ENCODE measurements around the gene FHOD1. TPM values are rescaled to one million over a fixed set of nuclear protein-coding genes. Genes with fewer than 3 reads are reported as not detected.
A peak's percentile ranks its signal among the peaks of the same experiment; 100 is the strongest.

Gene FHOD1
- polyA plus RNA-seq, 3 donors: 34.4 to 47.7 (median 46.9) TPM

- DNase-seq (ENCODE audit: extremely low read depth in 1 of 11, low read depth in 9 of 11, low spot score in 4 of 11): no peak
Measured at GRCh38 chr16:67201411-67202345, 45.6 kb downstream of the FHOD1 start.

GRCh38 chr16:67200491-67200890 is 46.8 kb downstream of the FHOD1 start:
- no peak for DNase-seq (ENCODE audit: extremely low read depth in 1 of 11, low read depth in 9 of 11, low spot score in 4 of 11)

- DNase-seq (ENCODE audit: extremely low read depth in 1 of 11, low read depth in 9 of 11, low spot score in 4 of 11): no peak
Measured at GRCh38 chr16:67199808-67200198, 47.5 kb downstream of the FHOD1 start.

- no peak for DNase-seq (ENCODE audit: extremely low read depth in 1 of 11, low read depth in 9 of 11, low spot score in 4 of 11)
Measured at GRCh38 chr16:67199011-67199807, 48.1 kb downstream of the FHOD1 start, which contains the start of gene ELMO3. Gene ELMO3 (plus strand): TSS chr16:67199131. CDS start chr16:67199327, 196 bp downstream.

- no peak for DNase-seq (ENCODE audit: extremely low read depth in 1 of 11, low read depth in 9 of 11, low spot score in 4 of 11)
Measured at GRCh38 chr16:67198238-67198734, 49.0 kb downstream of the FHOD1 start.

- DNase-seq (ENCODE audit: extremely low read depth in 1 of 11, low read depth in 9 of 11, low spot score in 4 of 11): no peak
Measured at GRCh38 chr16:67197704-67198103, 49.6 kb downstream of the FHOD1 start.

- no peak for DNase-seq (ENCODE audit: extremely low read depth in 1 of 11, low read depth in 9 of 11, low spot score in 4 of 11)
Measured at GRCh38 chr16:67196881-67197280, 50.4 kb downstream of the FHOD1 start.

GRCh38 chr16:67195676-67196075 is 51.6 kb downstream of the FHOD1 start:
- no peak for DNase-seq (ENCODE audit: extremely low read depth in 1 of 11, low read depth in 9 of 11, low spot score in 4 of 11)

- no peak for DNase-seq (ENCODE audit: extremely low read depth in 1 of 11, low read depth in 9 of 11, low spot score in 4 of 11)
Measured at GRCh38 chr16:67194260-67194659, 53.0 kb downstream of the FHOD1 start.

GRCh38 chr16:67193536-67193935 is 53.7 kb downstream of the FHOD1 start:
- no peak for DNase-seq (ENCODE audit: extremely low read depth in 1 of 11, low read depth in 9 of 11, low spot score in 4 of 11)

GRCh38 chr16:67192781-67193361 is 54.4 kb downstream of the FHOD1 start:
- DNase-seq (ENCODE audit: extremely low read depth in 1 of 11, low read depth in 9 of 11, low spot score in 4 of 11): no peak

- peak in 10 of 11 donors; percentile 79 to 89 (median 84) for DNase-seq (ENCODE audit: extremely low read depth in 1 of 11, low read depth in 9 of 11, low spot score in 4 of 11)
Measured at GRCh38 chr16:67191995-67192681, 55.1 kb downstream of the FHOD1 start, which contains the start of gene E2F4. Gene E2F4 (plus strand): TSS chr16:67192155. CDS start chr16:67192228, 73 bp downstream.

GRCh38 chr16:67191411-67191994 is 55.8 kb downstream of the FHOD1 start:
- DNase-seq (ENCODE audit: extremely low read depth in 1 of 11, low read depth in 9 of 11, low spot score in 4 of 11): no peak

- DNase-seq (ENCODE audit: extremely low read depth in 1 of 11, low read depth in 9 of 11, low spot score in 4 of 11): no peak
Measured at GRCh38 chr16:67190448-67191399, 56.6 kb downstream of the FHOD1 start.

GRCh38 chr16:67190041-67190440 is 57.2 kb downstream of the FHOD1 start, which contains the start of gene EXOC3L1:
Gene EXOC3L1 (minus strand): TSS chr16:67190136. CDS start chr16:67189676, 460 bp downstream.
- DNase-seq (ENCODE audit: extremely low read depth in 1 of 11, low read depth in 9 of 11, low spot score in 4 of 11): no peak

GRCh38 chr16:67188798-67189197 is 58.5 kb downstream of the FHOD1 start:
- DNase-seq (ENCODE audit: extremely low read depth in 1 of 11, low read depth in 9 of 11, low spot score in 4 of 11): no peak

- DNase-seq (ENCODE audit: extremely low read depth in 1 of 11, low read depth in 9 of 11, low spot score in 4 of 11): no peak
Measured at GRCh38 chr16:67188323-67188722, 59.0 kb downstream of the FHOD1 start.

Data from renal cortex interstitium (tissue), 11 donors.